Activated CD4-positive, CD25-positive, alpha-beta regulatory T cell (primary cell): ENCODE measurements around the gene PWWP2B.
"Not testable (repeated sequence)": the region's sequence is repeated elsewhere in the genome, so short reads cannot be mapped to it uniquely, and the experiment has no call there.

Experiments used
- DNase-seq, 4 experiments: peaks; one replicate each; lab custom pipeline; 2025; lab: John Stamatoyannopoulos, UW

Gene PWWP2B

GRCh38 chr10:132363921-132364593 is 32.9 kb upstream of the PWWP2B start:
- peak in 2 of 4 experiments; percentile 37 to 61 for DNase-seq

GRCh38 chr10:132364594-132364970 is 32.4 kb upstream of the PWWP2B start:
- peak in 1 of 4 experiments; percentile 38 for DNase-seq

GRCh38 chr10:132365102-132365501 is 31.9 kb upstream of the PWWP2B start:
- no peak for DNase-seq

- DNase-seq: no peak
These were observed 31.0 kb upstream of the PWWP2B start for GRCh38 chr10:132366006-132366405.

GRCh38 chr10:132366499-132366898 is 30.5 kb upstream of the PWWP2B start:
- DNase-seq: no peak

GRCh38 chr10:132368391-132368790 is 28.6 kb upstream of the PWWP2B start:
- DNase-seq: no peak

GRCh38 chr10:132368881-132369635 is 27.9 kb upstream of the PWWP2B start:
- DNase-seq: no peak

- no peak for DNase-seq
These were observed 27.3 kb upstream of the PWWP2B start for GRCh38 chr10:132369636-132370185.

- no peak for DNase-seq
These were observed 26.3 kb upstream of the PWWP2B start for GRCh38 chr10:132370426-132371340.

GRCh38 chr10:132371641-132372081 is 25.3 kb upstream of the PWWP2B start:
- no peak for DNase-seq

GRCh38 chr10:132372516-132373095 is 24.4 kb upstream of the PWWP2B start:
- no peak for DNase-seq

- no peak for DNase-seq
These were observed 23.6 kb upstream of the PWWP2B start for GRCh38 chr10:132373241-132373955.

GRCh38 chr10:132374176-132374575 is 22.8 kb upstream of the PWWP2B start:
- DNase-seq: no peak

GRCh38 chr10:132374612-132375011 is 22.4 kb upstream of the PWWP2B start:
- DNase-seq: no peak

GRCh38 chr10:132375116-132375794 is 21.7 kb upstream of the PWWP2B start:
- no peak for DNase-seq

- no peak for DNase-seq
These were observed 21.2 kb upstream of the PWWP2B start for GRCh38 chr10:132375795-132376297.

GRCh38 chr10:132376394-132376851 is 20.6 kb upstream of the PWWP2B start:
- no peak for DNase-seq

- no peak for DNase-seq
These were observed 19.7 kb upstream of the PWWP2B start for GRCh38 chr10:132377326-132377725.

- DNase-seq: not testable (repeated sequence)
These were observed 18.0 kb upstream of the PWWP2B start for GRCh38 chr10:132379026-132379425.

- not testable (repeated sequence) for DNase-seq
These were observed 16.0 kb upstream of the PWWP2B start for GRCh38 chr10:132380986-132381385.
